HepG2 (cell line): ENCODE data around the gene GCDH. TPM values are rescaled to one million over a fixed set of nuclear protein-coding genes. Genes with fewer than 3 reads are reported as not detected.
A peak's percentile ranks its signal among the peaks of the same experiment; 100 is the strongest.

ENCODE experiments used
- ASH2L ChIP-seq: fragments of 300-600, 200-600 bp; sonication (generic); IDR thresholded peaks from 2 replicates; pipeline ENCODE4 v1.7.0; 2017; ENCODE audit warnings: low read depth, mild to moderate bottlenecking, moderate library complexity, mixed read lengths, low read length; ENCODE audit not compliant: insufficient read length
- ATF1 ChIP-seq: IDR thresholded peaks from 2 replicates; pipeline ENCODE4 v1.6.1; 2016; ENCODE audit warnings: mild to moderate bottlenecking, control low read depth
- CEBPG ChIP-seq: IDR thresholded peaks from 2 replicates; pipeline ENCODE4 v1.6.1; 2016
- DR1 ChIP-seq: sonication (generic); formaldehyde crosslinking; IDR thresholded peaks from 2 replicates; pipeline ENCODE4 v1.8.0; 2021; ENCODE audit warnings: mild to moderate bottlenecking, missing genetic modification reagents, inconsistent platforms
- EZH2 ChIP-seq: conservative IDR thresholded peaks from 2 replicates; pipeline ENCODE4 v1.6.1; 2012; ENCODE audit warnings: mild to moderate bottlenecking, low read depth, low read length, moderate library complexity
- FOXP1 ChIP-seq, 2 experiments: fragments of 450-650 bp in 1 of 2; IDR thresholded peaks; 2 replicates each; pipeline ENCODE4 v1.6.1; 2017 to 2018; ENCODE audit warnings: antibody characterized with exemption in 1 of 2
- GATAD2A ChIP-seq: IDR thresholded peaks from 2 replicates; pipeline ENCODE4 v1.6.1; 2016
- HOXA3 ChIP-seq: sonication (generic); formaldehyde crosslinking; IDR thresholded peaks from 2 replicates; pipeline ENCODE4 v1.5.0; 2020; ENCODE audit warnings: missing genetic modification reagents
- HOXA7 ChIP-seq: sonication (generic); formaldehyde crosslinking; IDR thresholded peaks from 2 replicates; pipeline ENCODE4 v1.8.1; 2022; ENCODE audit warnings: mild to moderate bottlenecking, missing genetic modification reagents, moderate library complexity
- IRF2 ChIP-seq: IDR thresholded peaks from 2 replicates; pipeline ENCODE4 v1.6.1; 2018; ENCODE audit warnings: missing genetic modification reagents, missing compliant biosample characterization
- KAT7 ChIP-seq: IDR thresholded peaks from 2 replicates; pipeline ENCODE4 v1.6.1; 2018; ENCODE audit warnings: borderline replicate concordance, missing compliant biosample characterization
- KLF6 ChIP-seq: IDR thresholded peaks from 2 replicates; pipeline ENCODE4 v1.8.0; 2016; ENCODE audit warnings: missing biosample characterization, missing genetic modification reagents
- MAFK ChIP-seq, 2 experiments: IDR thresholded peaks in 1 of 2; conservative IDR thresholded peaks in 1 of 2; 2 replicates each; pipeline ENCODE4 v1.6.1; 2011; ENCODE audit warnings: improper control_type of control experiment in 2 of 2, low read length in 2 of 2
- MED13 ChIP-seq: sonication (generic); formaldehyde crosslinking; IDR thresholded peaks from 2 replicates; pipeline ENCODE4 v1.5.0; 2020; ENCODE audit warnings: missing genetic modification reagents
- MEF2D ChIP-seq: sonication (generic); formaldehyde crosslinking; IDR thresholded peaks from 2 replicates; pipeline ENCODE4 v1.5.1; 2020; ENCODE audit warnings: mild to moderate bottlenecking, missing genetic modification reagents
- NCOR1 ChIP-seq: fragments of 200-600 bp; sonication (generic); IDR thresholded peaks from 2 replicates; pipeline ENCODE4 v1.7.0; 2017; ENCODE audit warnings: antibody characterized with exemption, low read length, borderline replicate concordance
- NFE2 ChIP-seq: sonication (generic); formaldehyde crosslinking; IDR thresholded peaks from 2 replicates; pipeline ENCODE4 v1.4.0; 2020; ENCODE audit warnings: missing genetic modification reagents
- NR3C1 ChIP-seq: sonication (generic); formaldehyde crosslinking; IDR thresholded peaks from 2 replicates; pipeline ENCODE4 v1.4.0; 2020; ENCODE audit warnings: missing genetic modification reagents
- RBFOX2 ChIP-seq: fragments of 200-400 bp; formaldehyde crosslinking; IDR thresholded peaks from 2 replicates; pipeline ENCODE4 v1.6.1; 2017; ENCODE audit warnings: low read depth, mild to moderate bottlenecking, low read length
- SOX6 ChIP-seq, 2 experiments: fragments of 450-650 bp in 1 of 2; sonication (generic) in 1 of 2; formaldehyde crosslinking in 1 of 2; IDR thresholded peaks; 2 replicates each; pipeline versions ENCODE4 v1.4.0 to v1.6.1; 2017 to 2020; ENCODE audit warnings: antibody characterized with exemption in 1 of 2, mild to moderate bottlenecking in 1 of 2, missing genetic modification reagents in 1 of 2
- TBX2 ChIP-seq: sonication (generic); formaldehyde crosslinking; IDR thresholded peaks from 2 replicates; pipeline ENCODE4 v1.5.0; 2020; ENCODE audit warnings: missing genetic modification reagents, mild to moderate bottlenecking, borderline replicate concordance
- ZIK1 ChIP-seq: sonication (generic); formaldehyde crosslinking; IDR thresholded peaks from 2 replicates; pipeline ENCODE4 v1.5.0; 2020; ENCODE audit warnings: mild to moderate bottlenecking, low read depth, missing genetic modification reagents, borderline replicate concordance
- ZMYM3 ChIP-seq: sonication (generic); formaldehyde crosslinking; IDR thresholded peaks from 2 replicates; pipeline ENCODE4 v1.5.1; 2020; ENCODE audit warnings: mild to moderate bottlenecking, missing genetic modification reagents
- ZNF33B ChIP-seq: sonication (generic); formaldehyde crosslinking; IDR thresholded peaks from 2 replicates; pipeline ENCODE4 v1.5.1; 2020; ENCODE audit warnings: mild to moderate bottlenecking, missing genetic modification reagents
- ZNF605 ChIP-seq: sonication (generic); formaldehyde crosslinking; IDR thresholded peaks from 2 replicates; pipeline ENCODE4 v1.8.0; 2022; ENCODE audit warnings: mild to moderate bottlenecking, missing genetic modification reagents
- ZNF660 ChIP-seq: sonication (generic); formaldehyde crosslinking; IDR thresholded peaks from 2 replicates; pipeline ENCODE4 v1.5.1; 2020; ENCODE audit warnings: mild to moderate bottlenecking, low read depth, missing genetic modification reagents, borderline replicate concordance
- ZNF691 ChIP-seq: sonication (generic); formaldehyde crosslinking; IDR thresholded peaks from 2 replicates; pipeline ENCODE4 v1.4.0; 2020; ENCODE audit warnings: missing genetic modification reagents, low read depth, mild to moderate bottlenecking, borderline replicate concordance
- ZNF761 ChIP-seq: sonication (generic); formaldehyde crosslinking; conservative IDR thresholded peaks from 2 replicates; pipeline ENCODE4 v1.4.0; 2020; ENCODE audit warnings: mild to moderate bottlenecking, missing genetic modification reagents
- polyA plus RNA-seq, 8 experiments: library from polyadenylated mRNA; depleted of rRNA in 3 of 8; stranded (reverse) in 7 of 8; unstranded in 1 of 8; fragments of >200 nt; fragmentation: Illumina TruSeq in 4 of 8; extraction: Trizol in 4 of 8; gene quantifications; 2 replicates each; pipeline versions ENCODE4 v1.2.1 to v1.2.3, GENCODE V29; 2011 to 2016; ENCODE audit warnings: low read depth in 4 of 8, missing spikeins in 1 of 8, mixed read lengths in 1 of 8; ENCODE audit not compliant: insufficient read depth in 1 of 8
- total RNA-seq, 5 experiments: library from RNA; depleted of rRNA; stranded (reverse); fragments of >200 nt; fragmentation: Illumina TruSeq; extraction: Trizol; gene quantifications; 2 replicates each; pipeline ENCODE4 v1.2.3, GENCODE V29; 2016; ENCODE audit warnings: low read depth in 1 of 5

The GCDH gene
- total and polyA plus RNA-seq, 2 of the 13 experiments (the other 11 are each of a cell fraction or from before 2014, with no cell fraction given): 15.1 to 38.0 TPM

DNA sequence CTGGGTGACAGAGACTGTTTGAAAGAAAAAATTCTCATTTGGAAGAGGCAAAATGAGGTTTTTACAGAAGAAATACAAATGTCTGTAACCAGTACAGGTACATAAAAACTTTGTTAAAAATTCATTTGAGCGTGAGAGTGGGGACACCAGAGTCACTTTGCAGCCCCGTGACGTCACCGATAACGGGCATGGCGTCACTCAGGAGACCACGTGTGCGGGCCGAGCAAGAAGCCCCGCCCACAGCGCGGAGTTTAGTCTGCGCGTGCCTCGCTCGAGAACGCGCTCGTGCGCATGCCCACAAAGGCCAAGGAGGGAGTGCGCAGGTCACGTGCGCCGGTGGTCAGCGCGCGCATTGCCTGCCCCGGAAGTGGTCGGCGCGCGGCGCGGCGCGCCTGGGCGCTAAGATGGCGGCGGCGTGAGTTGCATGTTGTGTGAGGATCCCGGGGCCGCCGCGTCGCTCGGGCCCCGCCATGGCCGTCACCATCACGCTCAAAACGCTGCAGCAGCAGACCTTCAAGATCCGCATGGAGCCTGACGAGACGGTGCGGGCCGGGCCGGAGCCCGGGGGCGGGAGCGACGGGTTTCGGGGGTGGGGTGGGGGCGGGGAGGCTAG is 54.6 kb downstream of the GCDH start, which contains the start of gene RAD23A (continued):
- TF ChIP-seq ZNF691 (CRISPR knock-in tag) (peak; percentile 76), IRF2 (CRISPR knock-in tag) (peak; percentile 79), HOXA3 (peak; percentile 100), ZIK1 (CRISPR knock-in tag) (peak; percentile 9; the same call in 1 of the 2 replicates), GATAD2A (CRISPR knock-in tag) (peak; percentile 58), CEBPG (CRISPR knock-in tag) (peak; percentile 40), SOX6 (IDR thresholded peaks at IDR 0.05) (no peak), SOX6 (CRISPR knock-in tag; IDR thresholded peaks at IDR 0.05) (peak; percentile 44; the same call in 1 of the 2 replicates), KLF6 (CRISPR knock-in tag) (peak; percentile 82), ATF1 (CRISPR knock-in tag) (peak; percentile 95), ASH2L (peak; percentile 69), ZNF761 (CRISPR knock-in tag) (peak; percentile 50), NR3C1 (CRISPR knock-in tag) (no peak), HOXA7 (CRISPR knock-in tag) (no peak), MEF2D (no peak; the same call in 1 of the 2 replicates), RBFOX2 (peak; percentile 99), DR1 (peak; percentile 55; the same call in 1 of the 2 replicates), ZNF33B (no peak), NCOR1 (no peak), EZH2 (no peak), KAT7 (CRISPR knock-in tag) (peak; percentile 76; the same call in 1 of the 2 replicates), ZNF605 (CRISPR knock-in tag) (peak; percentile 71; the same call in 1 of the 2 replicates), MAFK (conservative IDR thresholded peaks at IDR 0.05 in 1 of 2, IDR thresholded peaks at IDR 0.05 in 1 of 2; ENCODE audit: low read length in 2 of 2) (no peak), FOXP1 (IDR thresholded peaks at IDR 0.05) (no peak), FOXP1 (CRISPR knock-in tag; IDR thresholded peaks at IDR 0.05) (no peak; the same call in 1 of the 2 replicates), MED13 (CRISPR knock-in tag) (no peak), NFE2 (CRISPR knock-in tag) (no peak), ZMYM3 (CRISPR knock-in tag) (no peak), ZNF660 (no peak), TBX2 (CRISPR knock-in tag) (peak; percentile 89)
